RWPE1 (cell line): ENCODE measurements around the gene IDH1.

Experiments used
- CTCF ChIA-PET: fragments of 350-600 bp; sonication (Branson Sonifier 250); formaldehyde crosslinking; extraction: SDS; loops from one replicate; lab custom pipeline; 2021; lab: Yijun Ruan, JAX
- POLR2A ChIA-PET: fragments of 400-600 bp; formaldehyde crosslinking; extraction: SDS; loops from one replicate; lab custom pipeline; 2020; ENCODE audit warnings: antibody characterized with exemption; ENCODE audit not compliant: low non-redundant PET; lab: Yijun Ruan, JAX
- DNase-seq: peaks from one replicate; pipeline ENCODE4 v3.0.0; 2012; ENCODE audit warnings: low spot score
- H3K27ac ChIP-seq: fragments of 450-650 bp; 2 replicates; pipeline ENCODE4 v1.5.1; 2017
- CTCF ChIP-seq: fragments of 450-650 bp; conservative IDR thresholded peaks from 2 replicates; pipeline ENCODE4 v1.5.1; 2017; ENCODE audit warnings: low read depth, mild to moderate bottlenecking

Gene IDH1

GRCh38 chr2:208248601-208249000 lies 6.3 kb downstream of the IDH1 start:
- TF ChIP-seq CTCF: no peak
- POLR2A ChIA-PET: no interaction called here
- DNase-seq: no peak
- CTCF ChIA-PET: interaction anchor here (0.5 to 1.2 kb wide), 3 partner anchors 20 to 74 kb away, joined by 3 to 4 read pairs (median 3); no protein-coding TSS in a partner anchor
- no peak overlapping the region for H3K27ac ChIP-seq

- POLR2A ChIA-PET: no interaction called here
- no peak overlapping the region for H3K27ac ChIP-seq
- DNase-seq: no peak
- no peak for TF ChIP-seq CTCF
- CTCF ChIA-PET: interaction anchor here (0.8 kb wide), 1 partner anchor 9 kb away, joined by 3 read pairs; the partner anchor contains the start of gene IDH1
Observed at GRCh38 chr2:208245746-208246145, 9.1 kb downstream of the IDH1 start.

- no peak for DNase-seq
- POLR2A ChIA-PET: no interaction called here
- H3K27ac ChIP-seq: no peak overlapping the region
- TF ChIP-seq CTCF: no peak
- CTCF ChIA-PET: interaction anchor here (0.7 kb wide), 1 partner anchor 14 kb away, joined by 3 read pairs; no protein-coding TSS in a partner anchor
Observed at GRCh38 chr2:208244422-208244821, 10.4 kb downstream of the IDH1 start.

- no peak overlapping the region for H3K27ac ChIP-seq
- POLR2A ChIA-PET: no interaction called here
- no peak for DNase-seq
- CTCF ChIA-PET: interaction anchor here (0.6 to 1.1 kb wide), 2 partner anchors 140 to 520 kb away, joined by 4 to 5 read pairs; no protein-coding TSS in a partner anchor
- TF ChIP-seq CTCF: no peak
Observed at GRCh38 chr2:208240619-208241209, 14.2 kb downstream of the IDH1 start.

GRCh38 chr2:208239770-208240493 lies 14.9 kb downstream of the IDH1 start:
- TF ChIP-seq CTCF: no peak

GRCh38 chr2:208235860-208236259 lies 19.0 kb downstream of the IDH1 start:
- POLR2A ChIA-PET: no interaction called here
- TF ChIP-seq CTCF: no peak
- DNase-seq: no peak
- H3K27ac ChIP-seq: no peak overlapping the region
- CTCF ChIA-PET: interaction anchor here (0.6 kb wide), 1 partner anchor 647 kb away, joined by 3 read pairs; no protein-coding TSS in a partner anchor

More at GRCh38 chr2:208239770-208240493, 14.9 kb downstream of the IDH1 start:
- ChIA-PET CTCF (interaction anchor here (1.1 kb wide), 1 partner anchor 139 kb away, joined by 5 read pairs; no protein-coding TSS in a partner anchor), POLR2A (no interaction called here)
- no peak for DNase-seq
- H3K27ac ChIP-seq: no peak overlapping the region
